Activated effector memory CD4-positive, alpha-beta T cell treated with Interleukin-2 at 50 U/mL for 16 hours (primary cell): ENCODE results near the gene CACHD1.
"Not testable (repeated sequence)": the region's sequence is repeated elsewhere in the genome, so short reads cannot be mapped to it uniquely, and the experiment has no call there.

Source experiments
- DNase-seq: peaks from one replicate; pipeline ENCODE4 v3.0.0-alpha.2; 2020

CACHD1 gene

DNA sequence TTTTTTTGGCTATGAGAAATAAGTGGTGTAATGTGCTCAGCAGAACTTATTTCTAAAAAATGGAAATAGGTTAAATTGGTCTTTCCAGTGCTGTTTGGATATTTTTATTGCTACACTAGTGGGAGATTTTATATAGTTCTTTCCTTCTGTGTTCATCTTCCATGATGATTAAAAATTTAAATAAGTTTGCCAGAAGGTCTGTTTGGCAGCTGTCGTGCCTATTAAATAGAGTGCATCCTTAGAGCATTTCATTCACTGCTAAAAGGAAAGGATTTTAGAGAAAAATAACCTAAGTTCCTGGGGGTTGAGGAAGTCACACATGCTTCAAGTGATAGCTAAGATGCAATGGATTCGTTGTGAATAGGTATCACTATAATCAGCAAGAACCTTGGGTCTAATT, 245.3 kb downstream of the CACHD1 start:
- no peak for DNase-seq

DNA sequence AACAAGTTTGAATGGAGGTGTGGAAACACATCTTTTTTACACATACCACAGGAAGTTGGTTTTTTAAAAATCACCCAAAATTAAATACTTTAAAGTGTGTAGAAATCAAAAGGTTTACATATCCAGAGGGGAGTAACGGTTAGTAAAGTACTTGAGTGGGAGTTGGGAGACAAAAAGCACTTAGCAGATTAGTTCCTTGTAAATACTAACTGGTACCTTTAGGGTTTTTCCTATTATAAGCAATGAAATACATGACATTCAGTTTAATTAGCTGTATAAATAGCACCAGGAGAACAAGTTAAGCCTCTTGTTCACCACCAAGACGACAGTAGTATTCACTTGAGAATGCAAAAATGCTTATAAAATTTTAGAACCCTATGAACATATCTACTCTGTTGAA, 251.2 kb downstream of the CACHD1 start:
- no peak for DNase-seq

DNA sequence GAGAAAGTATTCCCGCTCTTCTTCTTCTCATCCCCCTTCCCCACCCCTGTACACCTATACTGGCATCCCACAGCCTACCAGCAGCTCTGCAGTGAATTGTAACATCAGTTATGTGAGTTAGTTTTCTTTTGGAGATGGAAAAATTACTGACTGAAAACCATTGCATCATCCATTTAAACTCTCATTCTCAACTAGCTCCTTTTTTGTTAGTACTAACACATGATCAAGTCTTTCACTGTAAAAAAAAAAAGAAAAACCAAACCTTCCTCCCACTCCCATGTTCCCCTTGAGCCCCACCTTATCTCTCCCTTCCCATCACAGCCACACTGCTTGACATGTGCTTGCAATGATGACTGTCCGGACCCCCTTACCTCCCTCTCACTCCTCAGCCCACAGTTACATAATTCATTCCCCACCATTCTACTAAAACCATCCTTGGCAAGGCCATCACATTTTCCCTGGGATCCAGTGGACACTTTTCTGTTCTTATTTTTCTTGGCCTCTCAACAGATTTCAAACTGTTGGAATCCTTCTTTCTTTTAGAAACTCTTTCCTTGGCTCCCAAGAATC, 251.7 kb downstream of the CACHD1 start:
- DNase-seq, result no peak

DNA sequence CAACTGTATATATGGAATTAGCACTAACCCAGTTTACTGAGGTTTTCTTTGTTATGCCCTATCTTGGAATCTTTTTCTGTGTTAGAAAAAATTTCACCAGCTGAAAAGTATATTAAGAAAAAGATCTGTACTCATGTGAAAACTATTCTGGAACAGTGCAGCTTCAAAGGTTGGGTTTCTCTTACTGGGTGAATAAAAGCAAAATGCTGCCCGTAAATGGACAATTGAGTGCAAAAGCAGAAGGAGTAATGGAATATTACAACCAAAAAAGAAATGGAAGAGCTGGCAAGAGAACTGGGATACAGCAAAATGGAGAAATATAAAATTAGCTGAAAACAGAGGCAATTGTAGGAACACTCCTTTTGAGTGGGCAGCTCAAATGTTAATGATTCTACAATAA, 257.9 kb downstream of the CACHD1 start:
- DNase-seq, result no peak

DNA sequence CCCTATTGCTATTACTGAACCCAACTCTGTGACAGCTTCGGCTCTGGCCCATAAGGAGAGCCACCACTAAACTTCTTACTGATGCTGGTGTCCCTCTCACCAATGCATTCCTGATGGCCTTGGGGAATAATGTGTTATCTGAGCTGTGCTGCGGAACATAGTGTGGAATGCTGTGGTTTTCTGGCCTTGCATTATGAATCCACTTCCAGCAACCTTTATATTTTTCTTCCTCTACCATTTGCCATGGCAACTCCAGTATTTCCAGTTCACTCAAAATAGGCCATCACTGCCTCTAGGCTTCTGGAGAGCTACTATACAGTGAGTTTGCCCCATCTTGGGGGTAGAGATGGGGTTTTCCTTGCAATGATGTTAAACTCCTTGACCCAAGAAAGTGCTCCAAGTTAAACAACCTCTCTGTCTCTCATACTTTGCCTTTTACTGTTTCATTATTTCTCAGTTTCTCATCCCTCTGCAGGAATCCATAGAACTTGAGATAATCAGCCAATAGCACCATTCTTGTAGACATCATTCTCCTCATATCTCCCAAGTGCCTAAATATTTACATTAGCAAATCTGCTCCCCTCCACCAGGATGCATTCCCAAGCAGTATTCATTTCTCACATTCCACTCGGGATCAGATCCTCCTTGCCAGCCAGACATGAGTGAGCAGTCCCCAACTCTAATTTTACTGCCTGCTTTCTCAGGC, 263.8 kb downstream of the CACHD1 start:
- no peak for DNase-seq

DNA sequence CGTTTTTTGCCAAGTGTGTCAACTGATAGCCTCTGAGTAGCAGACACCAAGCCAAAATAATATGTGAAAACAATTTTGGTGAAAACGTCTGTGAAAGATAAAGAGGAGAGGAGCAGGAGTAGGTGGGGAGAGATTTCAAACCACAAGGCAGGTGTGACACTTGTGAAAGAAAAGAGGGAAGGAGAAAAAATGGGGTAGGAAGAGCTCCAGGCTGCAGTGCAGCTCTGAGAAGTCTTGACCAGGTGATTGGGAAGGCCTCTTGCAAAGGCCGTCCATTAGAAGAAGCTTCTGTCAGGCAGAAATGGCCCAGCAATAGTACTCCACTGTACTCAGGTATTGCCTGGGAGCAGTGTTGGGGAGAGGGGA, 264.3 kb downstream of the CACHD1 start:
- no peak for DNase-seq

DNA sequence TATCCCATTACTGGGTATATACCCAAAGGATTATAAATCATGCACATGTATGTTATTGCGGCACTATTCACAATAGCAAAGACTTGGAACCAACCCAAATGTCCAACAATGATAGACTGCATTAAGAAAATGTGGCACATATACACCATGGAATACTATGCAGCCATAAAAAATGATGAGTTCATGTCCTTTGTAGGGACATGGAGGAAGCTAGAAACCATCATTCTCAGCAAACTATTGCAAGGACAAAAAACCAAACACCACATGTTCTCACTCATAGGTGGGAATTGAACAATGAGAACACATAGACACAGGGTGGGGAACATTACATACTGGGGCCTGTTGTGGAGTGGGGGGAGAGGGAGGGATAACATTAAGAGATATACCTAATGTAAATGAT, 270.8 kb downstream of the CACHD1 start:
- DNase-seq, result not testable (repeated sequence)
